Astrocyte of the cerebellum (primary cell): ENCODE measurements around the gene ALPI.

Source experiments
- DNase-seq: peaks from one replicate; pipeline ENCODE4 v3.0.0-alpha.2; 2011; ENCODE audit warnings: low read depth
- H3K4me3 ChIP-seq: 2 replicates; pipeline ENCODE4 v1.5.1; 2011; ENCODE audit warnings: mild to moderate bottlenecking, low read depth, low read length, moderate library complexity
- CTCF ChIP-seq: IDR thresholded peaks from 2 replicates; pipeline ENCODE4 v1.5.1; 2012; ENCODE audit warnings: low read length, low read depth, moderate library complexity, mild to moderate bottlenecking; ENCODE audit errors: missing control alignments
- in situ Hi-C: cut with HindIII; loops from 2 replicates; pipeline ENCODE4 v1.10.0; 2017; ENCODE audit warnings: low sequenced_read_pairs

The ALPI gene

GRCh38 chr2:232412986-232413385 lies 43.0 kb upstream of the ALPI start:
- no peak overlapping the region for H3K4me3 ChIP-seq
- no peak for DNase-seq
- in situ Hi-C loops: no loop called here
- no peak for TF ChIP-seq CTCF

GRCh38 chr2:232415138-232415690 lies 40.7 kb upstream of the ALPI start:
- no peak for DNase-seq
- no peak for TF ChIP-seq CTCF
- in situ Hi-C loops: no loop called here

GRCh38 chr2:232415736-232416520 lies 40.0 kb upstream of the ALPI start:
- no peak for DNase-seq
- in situ Hi-C loops: no loop called here
- TF ChIP-seq CTCF: no peak
- H3K4me3 ChIP-seq: no peak overlapping the region

More at GRCh38 chr2:232415138-232415690, 40.7 kb upstream of the ALPI start:
- no peak overlapping the region for H3K4me3 ChIP-seq

GRCh38 chr2:232416521-232417470 lies 39.2 kb upstream of the ALPI start:
- TF ChIP-seq CTCF: no peak
- in situ Hi-C loops: no loop called here
- no peak for DNase-seq
- H3K4me3 ChIP-seq: no peak overlapping the region

GRCh38 chr2:232417489-232417888 lies 38.5 kb upstream of the ALPI start:
- DNase-seq: no peak
- in situ Hi-C loops: no loop called here

More at GRCh38 chr2:232417489-232417888, 38.5 kb upstream of the ALPI start:
- H3K4me3 ChIP-seq: no peak overlapping the region
- no peak for TF ChIP-seq CTCF
